ENCODE measurements around the gene RNASE9. TPM values are rescaled to one million over a fixed set of nuclear protein-coding genes. Genes with fewer than 3 reads are reported as not detected.
A peak's percentile ranks its signal among the peaks of the same experiment; 100 is the strongest.

RNASE9 gene
- total and polyA plus RNA-seq, 9 of the 15 experiments (the other 6 are each of a cell fraction or from before 2014, with no cell fraction given) = not detected

GRCh38 chr14:20557212-20557542 is 3.7 kb downstream of the RNASE9 start:
- H2AFZ ChIP-seq (ENCODE audit: low read depth, low read length) = peak overlapping the region; percentile 56
- H3K9me1 ChIP-seq (ENCODE audit: control insufficient read depth, insufficient read depth, low read length) = no peaks in the 10 kb centered on the region
- ChIA-PET POLR2A (interaction anchor here (0.6 to 0.9 kb wide), 2 partner anchors 10 to 266 kb away, joined by 3 read pairs; no protein-coding TSS in a partner anchor), CTCF (ENCODE audit: low intra/inter-chr PET ratio) (no interaction called here)
- no peaks in the 10 kb centered on the region for H4K20me1 ChIP-seq (replicated peaks; ENCODE audit: control insufficient read depth, insufficient read depth, low read length)
- FAIRE-seq (no peak), ATAC-seq (peak; percentile 39; the same call in 1 of the 3 replicates), DNase-seq (ENCODE audit: extremely low read depth in 1 of 4, low spot score in 3 of 4) (no peak)
- 0 out of 2 replicates have a peak overlapping the region, but pooled peaks have one; percentile 7 for H3K4me2 ChIP-seq (ENCODE audit: insufficient read depth, low read length)
- no peak overlapping the region for H3K27ac ChIP-seq (ENCODE audit: extremely low read depth, low read depth, low read length)
- no peaks in the 10 kb centered on the region for H3K36me3 ChIP-seq (ENCODE audit: control insufficient read depth, insufficient read depth, low read length)
- TF ChIP-seq DPF2 (IDR thresholded peaks at IDR 0.05) (0 out of 2 replicates have a peak, but pooled peaks have one; percentile 30), ZNF445 (CRISPR knock-in tag; IDR thresholded peaks at IDR 0.05; ENCODE audit: low read depth) (no peak)
- TF ChIP-seq, protein P1, sequence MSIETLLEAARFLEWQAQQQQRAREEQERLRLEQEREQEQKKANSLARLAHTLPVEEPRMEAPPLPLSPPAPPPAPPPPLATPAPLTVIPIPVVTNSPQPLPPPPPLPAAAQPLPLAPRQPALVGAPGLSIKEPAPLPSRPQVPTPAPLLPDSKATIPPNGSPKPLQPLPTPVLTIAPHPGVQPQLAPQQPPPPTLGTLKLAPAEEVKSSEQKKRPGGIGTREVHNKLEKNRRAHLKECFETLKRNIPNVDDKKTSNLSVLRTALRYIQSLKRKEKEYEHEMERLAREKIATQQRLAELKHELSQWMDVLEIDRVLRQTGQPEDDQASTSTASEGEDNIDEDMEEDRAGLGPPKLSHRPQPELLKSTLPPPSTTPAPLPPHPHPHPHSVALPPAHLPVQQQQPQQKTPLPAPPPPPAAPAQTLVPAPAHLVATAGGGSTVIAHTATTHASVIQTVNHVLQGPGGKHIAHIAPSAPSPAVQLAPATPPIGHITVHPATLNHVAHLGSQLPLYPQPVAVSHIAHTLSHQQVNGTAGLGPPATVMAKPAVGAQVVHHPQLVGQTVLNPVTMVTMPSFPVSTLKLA (conservative IDR thresholded peaks at IDR 0.05) = 0 out of 4 replicates have a peak, but pooled peaks of 1 of the 2 experiments have one; percentile 26
- TF ChIP-seq, protein P2, sequence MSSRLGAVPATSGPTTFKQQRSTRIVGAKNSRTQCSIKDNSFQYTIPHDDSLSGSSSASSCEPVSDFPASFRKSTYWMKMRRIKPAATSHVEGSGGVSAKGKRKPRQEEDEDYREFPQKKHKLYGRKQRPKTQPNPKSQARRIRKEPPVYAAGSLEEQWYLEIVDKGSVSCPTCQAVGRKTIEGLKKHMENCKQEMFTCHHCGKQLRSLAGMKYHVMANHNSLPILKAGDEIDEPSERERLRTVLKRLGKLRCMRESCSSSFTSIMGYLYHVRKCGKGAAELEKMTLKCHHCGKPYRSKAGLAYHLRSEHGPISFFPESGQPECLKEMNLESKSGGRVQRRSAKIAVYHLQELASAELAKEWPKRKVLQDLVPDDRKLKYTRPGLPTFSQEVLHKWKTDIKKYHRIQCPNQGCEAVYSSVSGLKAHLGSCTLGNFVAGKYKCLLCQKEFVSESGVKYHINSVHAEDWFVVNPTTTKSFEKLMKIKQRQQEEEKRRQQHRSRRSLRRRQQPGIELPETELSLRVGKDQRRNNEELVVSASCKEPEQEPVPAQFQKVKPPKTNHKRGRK (tag; IDR thresholded peaks at IDR 0.05) = peak; percentile 86
- BruUV-seq (replicated peaks) = no TSS peak
- no peaks in the 10 kb centered on the region for H3K27me3 ChIP-seq (ENCODE audit: control insufficient read depth in 2 of 2, insufficient read depth in 2 of 2, low read length in 2 of 2)
- no peak overlapping the region for H3K9ac ChIP-seq (ENCODE audit: insufficient read depth in 1 of 2, low read depth in 2 of 2, low read length in 2 of 2)
- no peaks in the 10 kb centered on the region for H3K79me2 ChIP-seq (ENCODE audit: control insufficient read depth, insufficient read depth, low read length)
- 23% methylated on average over 2 of the region's 2 CpGs for WGBS (ENCODE audit: insufficient coverage, low coverage, missing lambda C conversion rate)
- H3K4me1 ChIP-seq (replicated peaks in 1 of 2; ENCODE audit: control insufficient read depth in 2 of 2, insufficient read depth in 2 of 2, low read length in 2 of 2) = peaks cover 0 to 18% of the 10 kb centered on the region in 2 experiments; a peak in 3 of 5 replicates
- in situ Hi-C loops (cut with MboI) (no loop called here), intact Hi-C loops (cut with micrococcal nuclease) (no loop called here)
- no peak overlapping the region for H3K4me3 ChIP-seq
- H3K9me3 ChIP-seq (replicated peaks; ENCODE audit: control insufficient read depth, insufficient read depth, low read depth, low read length) = no peaks in the 10 kb centered on the region
